HG03521 (cell line): ENCODE measurements around the gene FARP2.
"Not testable (repeated sequence)": the region's sequence is repeated elsewhere in the genome, so short reads cannot be mapped to it uniquely, and the experiment has no call there.

ENCODE experiments used
- ATAC-seq: cut with Tn5 transposase; IDR thresholded peaks from one replicate; pipeline ENCODE4 v1.9.1; 2021; ENCODE audit warnings: mild to moderate bottlenecking, moderate library complexity; ENCODE audit not compliant: unreplicated experiment

The FARP2 gene

DNA sequence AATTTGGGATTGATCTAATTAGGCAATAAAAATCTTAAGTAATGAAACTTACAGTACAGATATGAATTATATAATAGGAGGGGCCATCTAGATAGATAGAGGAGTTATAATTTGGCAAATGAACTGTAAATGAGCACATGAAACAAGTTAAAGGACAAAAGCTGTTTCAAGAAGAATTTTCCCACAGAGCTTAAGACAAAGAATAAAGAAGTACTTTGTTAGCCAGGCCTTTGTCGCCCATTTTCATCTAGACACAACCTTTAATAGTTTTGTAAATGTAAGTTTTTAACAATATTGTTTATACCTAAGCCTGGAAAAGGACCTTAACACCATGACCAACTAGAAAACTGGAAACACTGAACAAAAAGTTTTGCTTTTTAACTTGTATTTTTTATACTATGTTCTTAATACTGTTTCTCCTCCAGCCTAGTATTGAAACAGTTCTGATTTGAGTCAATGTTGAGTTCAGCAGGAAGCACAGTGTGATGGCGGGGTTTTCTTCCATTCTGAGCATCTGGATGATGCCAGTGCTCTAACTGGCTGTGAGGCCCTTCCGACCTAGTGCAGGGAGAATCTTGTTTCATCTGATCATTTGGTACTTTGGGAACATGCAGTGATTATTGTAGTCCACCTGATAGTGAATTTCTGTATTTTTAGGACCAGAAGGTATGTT is 37.6 kb downstream of the FARP2 start:
- ATAC-seq = no peak

DNA sequence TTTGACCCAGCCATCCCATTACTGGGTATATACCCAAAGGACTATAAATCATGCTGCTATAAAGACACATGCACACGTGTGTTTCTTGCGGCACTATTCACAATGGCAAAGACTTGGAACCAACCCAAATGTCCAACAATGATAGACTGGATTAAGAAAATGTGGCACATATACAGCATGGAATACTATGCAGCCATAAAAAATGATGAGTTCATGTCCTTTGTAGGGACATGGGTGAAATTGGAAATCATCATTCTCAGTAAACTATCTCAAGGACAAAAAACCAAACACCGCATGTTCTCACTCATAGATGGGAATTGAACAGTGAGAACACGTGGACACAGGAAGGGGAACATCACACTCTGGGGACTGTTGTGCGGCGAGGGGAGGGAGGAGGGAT is 40.7 kb downstream of the FARP2 start:
- not testable (repeated sequence) for ATAC-seq

DNA sequence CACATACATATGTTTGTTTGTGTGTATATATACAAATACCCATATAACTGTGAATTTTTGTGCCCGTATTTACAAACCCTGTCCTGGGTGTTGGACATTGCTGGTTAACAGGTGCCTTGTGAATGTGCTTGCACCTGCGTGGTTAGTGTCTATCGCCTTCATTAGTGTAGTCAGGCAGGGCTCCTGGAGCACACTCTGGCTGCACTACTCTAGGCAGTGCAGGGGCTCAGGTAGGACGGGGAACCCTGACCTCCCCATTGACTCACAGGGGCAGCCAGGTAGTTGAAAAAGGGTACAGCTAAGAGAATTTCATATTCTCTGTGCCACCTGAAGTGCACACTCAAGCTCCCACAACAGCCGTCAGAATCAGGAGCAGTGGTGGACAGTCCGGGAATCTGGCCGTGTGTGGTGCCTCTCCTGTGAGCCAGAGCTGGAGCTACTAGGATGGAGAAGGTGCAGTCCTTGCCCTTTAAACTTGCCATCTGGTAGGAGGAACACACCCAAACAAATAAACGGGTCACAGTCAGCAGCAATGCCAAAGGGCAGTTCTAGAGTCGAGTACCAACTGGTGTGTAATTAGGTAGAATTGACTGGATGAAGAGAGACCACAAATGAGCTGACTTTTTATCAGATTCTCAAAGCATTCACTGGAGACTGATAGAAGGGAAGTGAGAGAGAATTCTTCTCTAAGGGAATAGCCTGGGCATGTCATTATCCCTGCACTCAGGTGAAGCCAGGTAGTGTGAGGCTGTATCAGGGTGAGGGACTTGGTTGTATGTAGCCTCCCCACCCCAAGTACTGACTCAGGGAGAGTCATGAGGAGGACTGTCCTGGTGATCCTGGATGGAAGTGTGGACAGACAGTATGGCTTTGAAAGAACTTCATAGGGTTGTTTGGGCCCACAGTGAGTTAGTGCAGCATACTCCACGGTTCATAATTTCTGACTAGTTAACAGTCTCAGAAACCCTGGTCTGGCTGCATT is 44.1 kb downstream of the FARP2 start:
- no peak for ATAC-seq

DNA sequence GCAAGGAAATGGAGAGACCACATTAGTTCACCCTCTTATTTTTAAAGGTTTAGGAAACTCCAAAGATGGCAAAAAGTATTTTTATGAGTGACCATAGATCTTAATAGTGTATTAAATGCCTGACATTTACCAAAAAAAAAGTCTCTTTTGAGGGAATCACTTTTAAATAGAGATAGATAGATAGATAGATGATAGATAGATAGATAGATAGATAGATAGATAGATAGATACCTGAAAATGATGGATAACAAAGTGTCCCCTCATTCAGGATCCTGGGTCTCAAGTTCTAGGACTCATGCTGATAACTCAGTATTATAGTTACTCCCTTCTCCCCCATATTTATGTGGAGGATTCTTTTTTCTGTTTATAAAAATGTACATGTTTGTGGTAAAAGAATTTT is 52.8 kb downstream of the FARP2 start:
- ATAC-seq = no peak

DNA sequence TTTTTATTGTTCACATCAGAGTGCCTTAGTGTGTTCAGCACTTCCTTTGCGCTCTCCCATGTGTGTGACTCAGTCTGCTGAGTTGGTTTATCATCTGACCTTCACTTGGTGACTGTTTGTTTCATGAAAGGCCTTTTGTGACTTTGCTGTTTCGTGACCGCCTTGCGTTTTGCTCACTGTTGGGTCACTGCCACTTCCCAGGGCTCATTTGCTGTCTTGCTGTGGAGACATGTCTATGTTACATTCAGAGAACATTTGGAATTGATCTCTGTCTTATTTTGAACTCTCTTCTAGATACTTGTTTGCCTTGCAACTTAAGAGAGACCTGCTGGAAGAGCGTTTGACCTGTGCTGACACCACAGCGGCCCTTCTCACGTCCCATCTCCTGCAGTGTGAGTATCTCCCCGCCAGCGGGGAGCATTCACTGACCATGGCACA is 54.7 kb downstream of the FARP2 start:
- no peak for ATAC-seq

DNA sequence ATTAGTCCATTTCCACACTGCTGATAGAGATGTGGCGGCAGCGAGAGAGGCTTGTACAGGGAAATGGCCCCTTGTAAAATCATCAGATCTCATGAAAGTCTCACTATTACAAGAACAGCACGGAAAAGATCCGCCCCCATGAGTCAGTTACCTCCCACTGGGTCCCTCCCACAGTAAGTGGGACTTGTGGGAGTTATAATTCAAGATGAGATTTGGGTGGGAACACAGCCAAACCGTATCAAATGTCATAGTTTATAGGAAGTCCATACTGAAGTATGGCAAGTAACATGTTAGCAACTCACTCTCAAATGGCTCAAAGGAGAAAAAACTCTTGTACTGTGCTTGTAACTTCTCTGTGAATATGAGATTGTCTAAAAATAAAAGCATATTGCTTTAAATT is 56.1 kb downstream of the FARP2 start:
- ATAC-seq = no peak

DNA sequence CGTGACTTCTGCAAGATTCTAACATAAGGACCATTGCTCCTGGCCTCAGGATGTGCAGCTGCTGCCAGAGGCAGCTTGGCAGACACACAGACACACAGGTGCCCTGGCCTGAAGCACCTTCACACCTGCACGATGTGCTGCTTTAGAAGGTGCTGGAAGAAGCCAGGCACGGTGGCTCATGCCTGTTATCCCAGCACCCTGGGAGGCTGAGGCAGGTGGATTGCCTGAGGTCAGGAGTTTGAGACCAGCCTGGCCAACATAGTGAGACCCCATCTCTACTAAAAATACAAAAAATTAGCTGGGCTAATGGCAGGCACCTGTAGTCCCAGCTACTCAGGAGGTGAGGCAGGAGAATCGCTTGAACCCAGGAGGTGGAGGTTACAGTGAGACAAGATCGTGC is 57.4 kb downstream of the FARP2 start:
- ATAC-seq = not testable (repeated sequence)

DNA sequence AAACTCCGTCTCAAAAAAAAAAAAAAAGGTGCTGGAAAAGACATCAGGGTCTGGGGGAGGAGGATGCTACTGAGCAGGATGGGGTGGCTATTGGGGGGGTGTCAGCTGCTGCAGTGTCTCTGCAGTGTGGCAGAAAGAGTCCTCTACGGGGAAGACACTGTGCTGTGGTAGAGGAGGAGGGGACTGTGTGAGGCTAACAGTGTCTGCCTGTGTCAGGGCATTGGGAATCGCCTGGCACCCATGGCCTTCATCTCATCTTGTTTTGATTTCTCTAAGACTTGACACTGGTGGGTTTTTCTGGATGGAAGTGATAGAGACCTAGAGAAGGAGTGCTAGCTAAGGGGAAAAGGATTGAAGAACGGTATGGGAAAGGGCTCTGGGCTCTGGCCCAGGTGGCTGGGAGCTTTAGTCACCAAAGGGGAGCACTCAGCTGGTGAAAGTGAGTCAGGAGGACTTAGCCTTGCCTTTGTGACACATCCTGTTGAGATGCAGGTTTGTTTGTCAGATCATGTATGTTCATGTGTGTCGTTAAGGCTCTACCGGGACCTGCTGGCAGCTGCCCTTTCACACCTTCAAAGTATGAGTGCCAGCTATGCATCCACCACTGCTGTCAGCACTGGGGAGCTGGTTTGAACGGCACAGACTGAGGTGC is 58.0 kb downstream of the FARP2 start:
- ATAC-seq = no peak

DNA sequence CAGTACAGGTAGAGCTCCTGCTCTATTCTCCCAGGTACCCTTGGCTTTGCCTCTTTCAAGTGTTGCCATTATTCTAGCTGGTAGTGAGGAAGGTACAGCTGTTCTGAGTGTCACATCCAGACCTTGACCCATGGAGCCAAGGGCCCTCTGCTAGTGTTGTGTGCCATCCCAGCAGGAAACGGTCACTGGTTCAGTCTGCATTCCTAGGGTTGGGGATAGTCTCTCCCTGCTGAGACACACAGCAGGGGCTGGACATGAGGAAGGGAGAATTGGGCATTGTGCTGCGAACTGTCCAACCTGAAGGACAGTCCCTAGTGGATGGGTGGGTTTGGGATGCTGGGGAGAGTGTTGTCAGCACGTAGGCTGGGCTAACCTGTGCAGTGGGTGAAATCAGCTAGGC is 59.1 kb downstream of the FARP2 start:
- ATAC-seq = no peak

DNA sequence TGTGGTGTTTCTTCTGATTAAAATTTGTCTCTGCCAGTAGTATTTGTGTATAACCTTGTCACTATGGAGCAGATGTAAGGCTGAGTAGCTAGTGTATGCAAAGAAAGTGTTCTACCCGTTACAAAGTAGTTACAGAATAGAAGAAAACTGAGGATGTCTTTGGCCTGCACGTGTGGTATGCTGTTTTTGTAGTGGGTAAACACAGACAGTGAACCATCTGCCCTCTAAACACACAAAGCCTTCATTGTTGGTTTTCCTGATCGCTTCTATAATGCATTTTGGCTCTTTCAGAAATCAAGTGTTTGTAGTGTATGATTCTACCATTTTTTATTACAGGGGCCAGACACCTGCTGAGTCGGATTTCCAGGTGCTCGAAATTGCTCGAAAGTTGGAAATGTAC is 61.5 kb downstream of the FARP2 start:
- ATAC-seq = no peak

DNA sequence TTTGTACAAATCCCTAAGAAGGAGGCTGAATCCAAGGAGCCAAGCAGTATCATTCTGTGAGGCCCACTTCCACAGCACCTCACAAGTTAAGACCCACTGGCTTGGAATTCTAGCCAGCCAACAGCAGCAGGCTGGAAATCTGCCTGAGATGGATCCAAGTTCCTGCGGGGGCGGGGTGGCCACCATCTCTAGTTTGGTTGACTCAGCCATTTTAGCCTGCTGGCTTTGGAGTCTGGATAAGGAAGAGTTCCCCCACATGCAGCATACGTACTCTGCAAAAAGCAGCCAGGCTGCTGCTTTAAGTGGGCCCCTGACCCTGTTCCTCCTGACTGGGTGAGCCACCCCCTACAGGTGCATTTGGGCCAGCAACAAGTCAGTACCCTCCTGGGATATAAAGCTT is 65.2 kb downstream of the FARP2 start:
- no peak for ATAC-seq

DNA sequence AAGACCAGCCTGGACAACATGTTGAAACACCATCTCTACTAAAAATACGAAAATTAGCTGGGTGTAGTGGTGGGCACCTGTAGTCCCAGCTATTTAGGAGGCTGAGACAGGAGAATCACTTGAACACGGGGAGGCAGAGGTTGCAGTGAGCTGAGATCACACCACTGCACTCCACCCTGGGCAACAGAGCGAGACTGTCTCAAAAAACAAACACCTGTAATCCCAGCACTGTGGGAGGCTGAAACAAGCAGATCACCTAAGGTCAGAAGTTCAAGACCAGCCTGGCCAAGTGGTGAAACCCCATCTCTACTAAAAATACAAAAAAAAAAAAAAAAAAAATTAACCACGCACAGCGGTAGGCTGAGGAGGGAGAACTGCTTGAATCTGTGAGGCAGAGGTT is 65.9 kb downstream of the FARP2 start:
- ATAC-seq = not testable (repeated sequence)

DNA sequence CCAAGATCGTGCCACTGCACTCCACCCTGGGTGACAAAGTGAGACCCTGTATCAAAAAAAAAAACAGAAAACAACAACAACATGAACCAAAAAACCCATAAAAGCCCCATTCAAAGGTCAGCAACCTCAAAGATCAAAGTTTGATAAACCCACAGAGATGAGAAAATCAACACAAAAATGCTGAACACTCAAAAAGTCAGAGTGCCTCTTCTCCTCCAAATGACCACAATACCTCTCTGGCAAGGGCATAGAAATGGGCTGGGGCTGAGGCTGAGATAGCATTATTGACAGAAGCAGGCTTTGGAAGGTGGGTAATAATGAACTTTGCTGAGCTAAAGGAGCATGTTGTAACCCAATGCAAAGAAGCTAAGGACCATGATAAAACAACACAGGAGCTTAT is 66.3 kb downstream of the FARP2 start:
- ATAC-seq = no peak

DNA sequence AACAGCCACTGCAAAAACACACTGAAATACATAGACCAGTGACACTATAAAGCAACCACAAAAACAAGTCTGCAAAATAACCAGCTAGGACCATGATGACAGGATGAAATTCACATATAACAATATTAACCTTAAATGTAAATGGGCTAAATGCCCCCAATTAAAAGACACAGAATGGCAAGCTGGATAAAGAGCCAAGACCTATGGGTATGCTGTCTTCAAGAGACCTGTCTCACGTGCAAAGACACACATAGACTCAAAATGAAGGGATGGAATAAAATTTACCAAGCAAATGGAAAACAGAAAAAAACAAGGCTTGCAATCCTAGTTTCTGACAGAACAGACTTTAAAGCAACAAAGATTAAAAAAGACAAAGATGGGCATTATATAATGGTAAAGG is 67.4 kb downstream of the FARP2 start:
- ATAC-seq = not testable (repeated sequence)

DNA sequence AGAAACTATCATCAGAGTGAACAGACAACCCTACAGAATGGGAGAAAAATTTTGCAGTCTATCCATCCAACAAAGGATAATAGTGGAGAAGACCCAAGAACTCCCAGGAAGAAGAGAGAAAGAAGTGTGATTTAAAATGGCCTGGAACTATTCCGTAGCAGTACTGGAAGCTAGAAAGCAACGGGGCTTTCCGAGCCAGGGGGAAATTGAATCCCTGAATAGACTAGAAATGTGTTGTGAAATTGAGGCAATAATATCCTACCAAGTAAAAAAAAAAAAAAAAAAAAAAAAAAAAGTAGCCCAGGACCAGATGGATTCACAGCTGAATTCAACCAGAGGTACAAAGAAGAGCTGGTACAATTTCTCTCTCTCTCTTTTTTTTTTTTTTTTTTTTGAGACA is 69.3 kb downstream of the FARP2 start:
- ATAC-seq = no peak

DNA sequence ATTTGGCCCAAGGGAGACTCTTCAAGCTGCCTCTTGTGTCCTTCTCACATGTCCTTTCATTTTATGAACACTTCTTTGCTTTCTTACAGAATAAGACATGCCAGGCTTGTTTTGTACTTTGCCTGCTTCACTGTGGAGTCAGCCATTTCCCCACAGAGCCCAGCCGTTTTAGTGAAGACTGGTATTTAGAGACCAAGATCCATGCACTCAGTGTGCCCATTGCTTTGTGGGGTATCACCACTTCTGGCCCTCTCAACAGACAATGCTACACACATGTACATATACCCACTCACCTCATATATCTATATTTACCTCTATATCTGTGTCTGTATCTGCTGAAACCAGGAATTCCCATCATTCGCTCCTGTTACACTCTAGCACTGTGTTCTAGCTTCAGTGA is 74.1 kb downstream of the FARP2 start:
- no peak for ATAC-seq

DNA sequence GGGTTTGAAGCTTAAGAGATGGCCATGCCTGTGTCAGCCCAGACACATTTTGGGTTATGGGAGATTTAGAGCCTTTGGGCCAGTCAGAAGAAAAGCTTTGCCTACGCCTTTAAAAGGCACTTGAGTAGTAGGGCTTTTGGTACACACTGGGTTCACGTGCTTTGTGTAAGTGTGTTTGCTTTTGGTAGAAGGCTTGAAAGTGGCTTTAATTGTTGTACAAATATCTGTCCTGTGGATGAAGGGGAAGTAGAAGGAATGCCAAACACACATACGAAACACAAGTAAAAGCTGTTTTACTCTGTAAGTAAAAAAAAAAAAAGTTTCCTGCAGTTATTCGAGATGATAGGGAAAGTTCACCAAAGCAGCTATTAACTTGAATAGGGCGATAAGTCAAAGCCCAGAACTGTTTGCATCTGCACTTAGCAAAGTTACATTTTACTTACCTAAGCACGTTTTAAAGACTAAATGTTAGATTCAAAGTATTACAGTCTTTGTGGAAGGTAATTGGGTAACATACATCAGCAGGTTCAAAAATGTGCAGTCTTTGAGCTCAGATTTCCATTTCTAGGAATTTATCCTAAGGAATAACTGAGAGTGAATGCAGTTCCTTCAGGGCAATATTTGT is 76.9 kb downstream of the FARP2 start:
- no peak for ATAC-seq

DNA sequence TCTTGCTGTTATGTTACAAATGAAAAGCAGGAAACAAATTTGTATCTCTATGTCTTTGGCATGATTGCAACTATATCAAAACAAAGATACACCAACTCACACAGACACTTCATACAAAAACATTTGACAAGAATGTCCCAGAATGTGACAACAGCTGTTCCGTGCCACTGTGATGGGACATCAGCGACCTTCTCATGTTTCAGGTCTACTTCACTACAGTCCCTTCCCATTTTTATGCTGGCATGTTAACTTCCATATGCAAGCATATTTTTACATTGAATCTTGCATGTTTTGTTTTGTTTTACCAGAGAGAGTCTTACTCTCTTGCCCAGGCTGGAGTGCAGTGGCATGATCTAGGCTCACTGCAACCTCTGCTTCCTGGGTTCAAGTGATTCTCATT is 81.1 kb downstream of the FARP2 start:
- ATAC-seq = no peak

DNA sequence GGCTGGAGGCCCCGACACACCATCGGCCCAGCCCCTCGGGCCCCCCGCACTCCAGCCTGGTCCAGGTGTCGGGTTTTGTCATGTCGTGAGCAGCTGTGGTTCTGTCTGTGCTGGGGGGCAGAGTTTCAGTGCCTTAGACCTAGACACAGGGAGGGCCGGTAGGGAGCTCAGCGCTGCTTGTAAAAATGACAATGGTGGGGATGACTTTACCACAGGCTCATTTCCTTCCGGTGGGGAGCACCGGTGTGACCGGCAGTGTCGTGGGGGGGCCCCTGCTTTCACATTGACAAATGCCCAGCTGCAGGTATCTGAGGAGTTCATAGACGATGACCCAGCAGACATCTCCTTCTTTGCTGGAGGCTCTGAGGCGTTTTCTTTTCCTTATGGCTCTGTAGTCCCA is 85.4 kb downstream of the FARP2 start:
- no peak for ATAC-seq

DNA sequence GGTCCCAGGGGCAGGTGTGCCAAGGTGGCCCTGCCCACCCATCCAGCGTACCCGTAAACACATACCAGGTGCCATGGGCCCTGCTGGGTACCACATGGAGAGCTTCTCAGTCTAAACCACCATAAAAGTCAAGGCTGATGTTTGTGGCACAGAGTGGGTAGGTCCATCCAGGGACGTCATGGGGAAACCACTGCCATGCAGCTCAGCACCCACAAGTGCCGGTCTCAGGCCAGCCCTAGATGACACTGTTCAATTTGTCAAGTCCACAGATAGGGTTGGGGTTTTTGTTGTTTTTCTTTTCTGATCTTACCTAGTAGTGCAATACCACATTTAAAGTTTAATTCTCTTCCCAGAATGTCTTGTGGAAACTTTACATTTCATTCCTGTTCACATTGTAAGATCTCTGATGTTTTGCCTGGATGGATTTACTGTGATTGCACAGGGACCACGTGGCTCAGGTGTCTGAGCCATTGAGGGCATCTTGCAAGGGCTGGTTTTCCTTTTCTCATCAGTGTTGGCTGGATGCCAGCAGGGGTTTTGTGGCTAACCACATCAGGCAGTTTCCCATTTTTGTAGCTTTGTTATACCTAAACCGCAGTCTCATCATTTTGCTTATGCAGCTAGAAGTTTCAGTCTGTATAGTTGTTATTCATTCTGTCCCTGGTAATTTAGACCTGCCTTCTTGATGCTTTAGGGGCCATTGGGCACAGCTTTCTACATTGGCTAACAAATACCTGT is 87.6 kb downstream of the FARP2 start:
- no peak for ATAC-seq

DNA sequence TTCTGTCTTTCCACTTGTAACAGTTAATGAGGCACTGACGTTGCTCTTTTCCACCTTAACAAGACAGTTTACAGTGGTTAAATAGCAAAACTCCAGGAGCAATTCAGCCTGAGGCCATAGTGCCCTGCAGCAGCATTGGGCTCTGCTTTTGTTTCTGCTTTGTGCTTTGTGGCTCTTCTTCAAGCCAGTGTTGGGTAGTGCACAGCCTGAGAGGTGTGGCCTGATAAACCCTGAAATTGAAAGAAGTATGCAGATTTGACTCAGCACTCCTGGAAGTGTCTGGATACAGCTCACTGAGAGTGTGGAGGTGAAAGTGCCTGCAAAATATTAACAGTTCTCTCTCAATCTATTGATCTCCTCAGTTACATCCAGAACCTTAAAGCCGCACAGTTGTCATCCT is 89.3 kb downstream of the FARP2 start:
- ATAC-seq = no peak
